Right lobe of liver (tissue), 6 donors: ENCODE data around the gene CLCN7. TPM values are rescaled to one million over a fixed set of nuclear protein-coding genes. Genes with fewer than 3 reads are reported as not detected.

Experiments used
- ATAC-seq, 4 donors: fragments of 200-7000 bp; cut with Tn5 transposase; one replicate each; pipeline ENCODE4 v1.9.1; 2020; ENCODE audit warnings: mild to moderate bottlenecking in 4 of 4, moderate library complexity in 4 of 4
- DNase-seq, 3 donors: peaks; one replicate each; pipeline ENCODE4 v3.0.0-alpha.2; 2020
- H3K27ac ChIP-seq, 3 donors: fragments of 200-600 bp; one replicate each; pipeline ENCODE4 v1.8.0; 2022
- H3K27me3 ChIP-seq, 2 donors: fragments of 200-600 bp; one replicate each; pipeline ENCODE4 v1.8.0; 2022
- H3K36me3 ChIP-seq, 4 donors: fragments of 200-600 bp; sonication (generic) in 1 of 4; one replicate each; pipeline versions ENCODE4 v1.5.1 to v1.8.0; 2017 to 2022; ENCODE audit warnings: control low read depth in 1 of 4
- H3K4me1 ChIP-seq, 4 donors: fragments of 200-600 bp; sonication (generic) in 1 of 4; one replicate each; pipeline versions ENCODE4 v1.5.1 to v1.8.0; 2017 to 2022; ENCODE audit warnings: control low read depth in 1 of 4
- H3K4me3 ChIP-seq, 3 donors: fragments of 200-600 bp; one replicate each; pipeline ENCODE4 v1.8.0; 2022
- H3K9me3 ChIP-seq, 4 donors: fragments of 200-600 bp; sonication (generic) in 1 of 4; one replicate each; pipeline versions ENCODE4 v1.5.1 to v1.8.0; 2017 to 2022; ENCODE audit warnings: control low read depth in 1 of 4
- POLR2A ChIP-seq: fragments of 450-650 bp; IDR thresholded peaks from one replicate; pipeline ENCODE4 v1.6.1; 2017; ENCODE audit warnings: antibody characterized with exemption, mild to moderate bottlenecking
- WGBS: methylation state at CpG from one replicate; pipeline ENCODE4 v1.1.6; 2018; ENCODE audit warnings: low coverage, low lambda C conversion rate; ENCODE audit not compliant: insufficient coverage; ENCODE audit errors: missing lambda C conversion rate; 5-methylcytosine and 5-hydroxymethylcytosine counted together
- intact Hi-C, 2 donors: fragments of 100-400 bp; cut with DNase I; formaldehyde crosslinking; loops; one replicate each; pipeline versions ENCODE4 v1.11.2 to v1.14.1; 2022
- total RNA-seq, 6 experiments: library from RNA; depleted of rRNA in 2 of 6; stranded (reverse); fragments of >200 nt in 2 of 6; fragmentation: NEBNext Ultra II Directional in 3 of 6; extraction: Animal tissue kit (Norgen Biotek cat#: 25700) in 3 of 6; gene quantifications; one replicate each; pipeline versions ENCODE4 v1.1.0 to v1.2.4, GENCODE V29; 2016 to 2023
- TF ChIP-seq, protein P1 (sequence below), 4 donors: fragments of 200-600 bp in 3 of 4; fragments of 450-650 bp in 1 of 4; IDR thresholded peaks; one replicate each; pipeline versions ENCODE4 v1.5.1 to v1.8.0; 2016 to 2022; ENCODE audit warnings: antibody characterized with exemption in 4 of 4, mild to moderate bottlenecking in 2 of 4
- donor health status: DM: no; HTN: yes; CAD: no.
- donor health status: DM: no; HTN: no; CAD: no.
- donor health status: DM: no; HTN: no; CAD: no.
- donor health status: DM: no; HTN: yes; CAD: no.
- donor health status: DM: no; HTN: yes; CAD: no.

Gene CLCN7
- total RNA-seq, 6 experiments from 2014 or later: 36.0 to 50.8 (median 40.8) TPM

DNA sequence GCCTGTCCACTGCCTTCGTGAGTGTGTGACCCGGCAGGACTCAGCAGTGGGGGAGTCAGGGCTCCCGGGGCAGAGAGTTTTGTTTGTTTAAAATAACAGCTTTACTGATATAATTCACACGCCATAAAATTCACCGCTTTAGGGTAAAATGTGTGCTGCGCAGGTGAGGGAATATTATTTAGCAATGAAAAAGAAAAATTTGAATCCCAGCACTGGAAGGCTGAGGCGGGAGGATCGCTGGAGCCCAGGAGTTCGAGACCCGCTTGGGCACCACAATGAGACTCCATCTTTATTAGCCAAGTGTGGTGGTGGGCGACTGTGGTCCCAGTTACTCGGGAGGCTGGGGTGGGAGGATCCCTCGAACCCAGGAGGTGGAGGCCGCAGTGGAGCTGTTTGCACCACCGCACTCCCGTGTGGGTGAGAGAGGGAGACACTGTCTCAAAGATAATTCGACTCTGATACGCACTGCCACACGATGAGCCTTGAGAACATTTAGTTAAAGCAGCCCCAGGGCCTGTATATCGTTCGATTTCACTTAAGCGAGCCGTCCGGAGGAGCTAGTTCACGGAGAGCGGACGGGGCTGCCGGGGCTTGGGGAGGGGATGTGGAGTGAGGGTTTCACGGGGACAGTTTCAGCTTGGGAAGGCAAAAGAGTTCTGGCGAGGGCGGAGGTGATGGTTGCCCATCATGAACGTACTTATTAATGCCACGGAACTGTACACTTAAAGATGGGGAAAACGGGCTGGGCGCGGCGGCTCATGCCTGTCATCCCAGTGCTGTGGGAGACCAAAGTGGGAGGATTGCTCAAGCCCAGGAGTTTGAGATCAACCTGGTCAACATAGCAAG lies 28.5 kb upstream of the CLCN7 start:
- no peaks in the 10 kb centered on the region for H3K9me3 ChIP-seq
- DNase-seq (no peak), ATAC-seq (no peak)
- intact Hi-C loops: no loop called here
- H3K4me1 ChIP-seq: no peaks in the 10 kb centered on the region
- no peak overlapping the region for H3K27ac ChIP-seq
- 98% methylated on average over 33 of the region's 37 CpGs for WGBS
- TF ChIP-seq POLR2A: no peak
- TF ChIP-seq, protein P1, sequence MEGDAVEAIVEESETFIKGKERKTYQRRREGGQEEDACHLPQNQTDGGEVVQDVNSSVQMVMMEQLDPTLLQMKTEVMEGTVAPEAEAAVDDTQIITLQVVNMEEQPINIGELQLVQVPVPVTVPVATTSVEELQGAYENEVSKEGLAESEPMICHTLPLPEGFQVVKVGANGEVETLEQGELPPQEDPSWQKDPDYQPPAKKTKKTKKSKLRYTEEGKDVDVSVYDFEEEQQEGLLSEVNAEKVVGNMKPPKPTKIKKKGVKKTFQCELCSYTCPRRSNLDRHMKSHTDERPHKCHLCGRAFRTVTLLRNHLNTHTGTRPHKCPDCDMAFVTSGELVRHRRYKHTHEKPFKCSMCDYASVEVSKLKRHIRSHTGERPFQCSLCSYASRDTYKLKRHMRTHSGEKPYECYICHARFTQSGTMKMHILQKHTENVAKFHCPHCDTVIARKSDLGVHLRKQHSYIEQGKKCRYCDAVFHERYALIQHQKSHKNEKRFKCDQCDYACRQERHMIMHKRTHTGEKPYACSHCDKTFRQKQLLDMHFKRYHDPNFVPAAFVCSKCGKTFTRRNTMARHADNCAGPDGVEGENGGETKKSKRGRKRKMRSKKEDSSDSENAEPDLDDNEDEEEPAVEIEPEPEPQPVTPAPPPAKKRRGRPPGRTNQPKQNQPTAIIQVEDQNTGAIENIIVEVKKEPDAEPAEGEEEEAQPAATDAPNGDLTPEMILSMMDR (IDR thresholded peaks at IDR 0.05): no peak
- H3K36me3 ChIP-seq: peaks cover 0 to 42% (median 11%) of the 10 kb centered on the region in 4 donors
- no peak overlapping the region for H3K4me3 ChIP-seq
- no peaks in the 10 kb centered on the region for H3K27me3 ChIP-seq

GRCh38 chr16:1502092-1503004 lies 27.5 kb upstream of the CLCN7 start:
- no peak overlapping the region for H3K4me3 ChIP-seq
- peaks cover 0 to 42% (median 11%) of the 10 kb centered on the region in 4 donors for H3K36me3 ChIP-seq
- H3K4me1 ChIP-seq: no peaks in the 10 kb centered on the region
- H3K27ac ChIP-seq: no peak overlapping the region
- H3K27me3 ChIP-seq: no peaks in the 10 kb centered on the region
- intact Hi-C loops: no loop called here
- H3K9me3 ChIP-seq: no peaks in the 10 kb centered on the region
- ATAC-seq (no peak), DNase-seq (no peak)
- TF ChIP-seq POLR2A: no peak
- TF ChIP-seq, protein P1 (IDR thresholded peaks at IDR 0.05): no peak
- 92% methylated on average over 2 of the region's 42 CpGs for WGBS

GRCh38 chr16:1501630-1502029 lies 26.8 kb upstream of the CLCN7 start:
- Histone ChIP-seq H3K36me3 (peaks cover 0 to 42% (median 11%) of the 10 kb centered on the region in 4 donors), H3K4me3 (no peak overlapping the region), H3K27me3 (no peaks in the 10 kb centered on the region), H3K4me1 (no peaks in the 10 kb centered on the region), H3K9me3 (no peaks in the 10 kb centered on the region), H3K27ac (no peak overlapping the region)
- WGBS: 60% methylated on average over 1 of the region's 23 CpGs
- TF ChIP-seq, protein P1 (IDR thresholded peaks at IDR 0.05): no peak
- TF ChIP-seq POLR2A: no peak
- ATAC-seq (no peak), DNase-seq (peak in 1 of 3 donors; percentile 51)
- intact Hi-C loops: no loop called here

- Histone ChIP-seq H3K4me1 (no peaks in the 10 kb centered on the region), H3K27ac (no peak overlapping the region), H3K27me3 (no peaks in the 10 kb centered on the region), H3K4me3 (no peak overlapping the region), H3K9me3 (no peaks in the 10 kb centered on the region), H3K36me3 (peaks cover 0 to 48% (median 11%) of the 10 kb centered on the region in 4 donors)
- ATAC-seq: no peak
- no CpG with 5 or more reads among the region's 44 CpGs for WGBS
- DNase-seq: no peak
- TF ChIP-seq, protein P1 (IDR thresholded peaks at IDR 0.05): no peak
- no peak for TF ChIP-seq POLR2A
- intact Hi-C loops: no loop called here
Measured at GRCh38 chr16:1500465-1501150, 25.8 kb upstream of the CLCN7 start.
